RWPE1 (cell line): Measurements from ENCODE around the gene CAPZB.

Source experiments
- CTCF ChIA-PET: fragments of 350-600 bp; sonication (Branson Sonifier 250); formaldehyde crosslinking; extraction: SDS; loops from one replicate; lab custom pipeline; 2021; lab: Yijun Ruan, JAX
- POLR2A ChIA-PET: fragments of 400-600 bp; formaldehyde crosslinking; extraction: SDS; loops from one replicate; lab custom pipeline; 2020; ENCODE audit warnings: antibody characterized with exemption; ENCODE audit not compliant: low non-redundant PET; lab: Yijun Ruan, JAX
- DNase-seq: peaks from one replicate; pipeline ENCODE4 v3.0.0; 2012; ENCODE audit warnings: low spot score
- H3K27ac ChIP-seq: fragments of 450-650 bp; 2 replicates; pipeline ENCODE4 v1.5.1; 2017
- CTCF ChIP-seq: fragments of 450-650 bp; conservative IDR thresholded peaks from 2 replicates; pipeline ENCODE4 v1.5.1; 2017; ENCODE audit warnings: low read depth, mild to moderate bottlenecking

The CAPZB gene

GRCh38 chr1:19400192-19400611, 85.1 kb downstream of the CAPZB start:
- ChIA-PET CTCF (interaction anchor here (1.1 kb wide), 1 partner anchor 251 kb away, joined by 3 read pairs; no protein-coding TSS in a partner anchor), POLR2A (no interaction called here)
- no peak for TF ChIP-seq CTCF
- no peak overlapping the region for H3K27ac ChIP-seq
- DNase-seq, result no peak

GRCh38 chr1:19398309-19398760, 87.0 kb downstream of the CAPZB start:
- peak; percentile 48 for DNase-seq
- ChIA-PET POLR2A (interaction anchor here (0.6 to 0.7 kb wide), 2 partner anchors 27 to 191 kb away, joined by 4 to 5 read pairs; no protein-coding TSS in a partner anchor), CTCF (interaction anchor here (0.5 to 1.5 kb wide), 4 partner anchors 14 to 551 kb away, joined by 3 read pairs; no protein-coding TSS in a partner anchor)
- no peak for TF ChIP-seq CTCF
- H3K27ac ChIP-seq, result 0 out of 2 replicates have a peak overlapping the region, but pooled peaks have one; percentile 9

GRCh38 chr1:19397217-19397945, 88.0 kb downstream of the CAPZB start:
- ChIA-PET CTCF (interaction anchor here (0.6 to 1.5 kb wide), 2 partner anchors 48 to 552 kb away, joined by 3 read pairs; no protein-coding TSS in a partner anchor), POLR2A (interaction anchor here (0.7 kb wide), 1 partner anchor 28 kb away, joined by 5 read pairs; no protein-coding TSS in a partner anchor)
- H3K27ac ChIP-seq, result no peak overlapping the region
- no peak for DNase-seq
- no peak for TF ChIP-seq CTCF

- TF ChIP-seq CTCF, result no peak
- H3K27ac ChIP-seq, result peak overlapping the region; percentile 48
- no peak for DNase-seq
- CTCF ChIA-PET, result interaction anchor here (1.6 kb wide), 1 partner anchor 250 kb away, joined by 3 read pairs; no protein-coding TSS in a partner anchor
- POLR2A ChIA-PET, result interaction anchor here (0.7 kb wide), 1 partner anchor 19 kb away, joined by 7 read pairs; no protein-coding TSS in a partner anchor
Measured at GRCh38 chr1:19396280-19396679, 89.1 kb downstream of the CAPZB start.

GRCh38 chr1:19395678-19396192, 89.6 kb downstream of the CAPZB start:
- CTCF ChIA-PET, result interaction anchor here (0.5 to 1.6 kb wide), 4 partner anchors 14 to 1392 kb away, joined by 3 to 6 read pairs (median 4); no protein-coding TSS in a partner anchor

More at GRCh38 chr1:19395678-19396192, 89.6 kb downstream of the CAPZB start:
- POLR2A ChIA-PET, result no interaction called here
- DNase-seq, result peak; percentile 74
- H3K27ac ChIP-seq, result peak overlapping the region; percentile 48
- TF ChIP-seq CTCF, result no peak
